Lung (tissue), 12 donors: ENCODE results near the gene FGFBP3. TPM values are rescaled to one million over a fixed set of nuclear protein-coding genes. Genes with fewer than 3 reads are reported as not detected.

Experiments used
- ATAC-seq: fragments of 200-7000 bp; cut with Tn5 transposase; one replicate; pipeline ENCODE4 v1.9.1; 2020; ENCODE audit warnings: moderate number of reproducible peaks; ENCODE audit not compliant: insufficient read depth, low FRiP score
- DNase-seq, 3 donors: peaks; one replicate each; pipeline ENCODE4 v3.0.0-alpha.2; 2013 to 2017
- H3K27ac ChIP-seq, 2 donors: one replicate each; pipeline ENCODE4 v1.5.1; 2013; ENCODE audit warnings: mild to moderate bottlenecking in 2 of 2, moderate library complexity in 2 of 2, control low read depth in 1 of 2, inconsistent platforms in 1 of 2, low read depth in 1 of 2, low read length in 1 of 2
- H3K27me3 ChIP-seq, 3 donors: one replicate each; pipeline ENCODE4 v1.5.1; 2013; ENCODE audit warnings: low read length in 2 of 3; ENCODE audit not compliant: control insufficient read depth in 3 of 3, insufficient read depth in 3 of 3
- H3K36me3 ChIP-seq, 4 donors: one replicate each; pipeline ENCODE4 v1.5.1; 2013; ENCODE audit warnings: low read length in 4 of 4, mild to moderate bottlenecking in 1 of 4, moderate library complexity in 1 of 4; ENCODE audit not compliant: control insufficient read depth in 4 of 4, insufficient read depth in 4 of 4
- H3K4me1 ChIP-seq, 5 donors: one replicate each; pipeline ENCODE4 v1.5.1; 2013; ENCODE audit warnings: low read length in 5 of 5, mild to moderate bottlenecking in 2 of 5, moderate library complexity in 1 of 5; ENCODE audit not compliant: control insufficient read depth in 5 of 5, insufficient read depth in 5 of 5
- H3K4me3 ChIP-seq: one replicate; pipeline ENCODE4 v1.5.1; 2013; ENCODE audit warnings: mild to moderate bottlenecking, control low read depth, moderate library complexity
- H3K9ac ChIP-seq, 2 donors: one replicate each; pipeline ENCODE4 v1.5.1; 2013; ENCODE audit warnings: low read length in 2 of 2, control low read depth in 1 of 2; ENCODE audit not compliant: insufficient read depth in 1 of 2
- H3K9me3 ChIP-seq, 4 donors: one replicate each; pipeline ENCODE4 v1.5.1; 2013; ENCODE audit warnings: low read length in 3 of 4, mild to moderate bottlenecking in 1 of 4, moderate library complexity in 1 of 4; ENCODE audit not compliant: control insufficient read depth in 4 of 4, insufficient read depth in 3 of 4
- WGBS, 2 donors: extraction: QIAGEN DNeasy Blood & Tissue Kit; methylation state at CpG; one replicate each; pipeline ENCODE4 v1.1.7; 2013; 5-methylcytosine and 5-hydroxymethylcytosine counted together
- polyA plus RNA-seq, 2 donors: library from polyadenylated mRNA; stranded (reverse); fragments of 200-250 nt; gene quantifications; one replicate each; pipeline ENCODE4 v1.2.1, GENCODE V29; 2013
- total RNA-seq, 2 donors: library from RNA; depleted of rRNA in 1 of 2; stranded (reverse); fragments of >200 nt in 1 of 2; gene quantifications; one replicate each; pipeline ENCODE4 v1.2.1, GENCODE V29; 2014 to 2021
- TF ChIP-seq, protein P1 (sequence below): IDR thresholded peaks from 2 replicates; pipeline ENCODE4 v1.5.1; 2012; ENCODE audit warnings: mild to moderate bottlenecking; ENCODE audit errors: control extremely low read depth, extremely low read depth
- donor health status: control.
- donor health status: control.
- donor health status: Bipolar disorder and iron deficiency.
- donor health status: healthy.
- donor health status: DM: yes; HTN: yes; CAD: no.

Gene FGFBP3
- total and polyA plus RNA-seq, 4 donors, result 0.81 to 2.3 (median 1.2) TPM

- Histone ChIP-seq H3K9me3 (no peaks in the 10 kb centered on the region), H3K27ac (no peak overlapping the region), H3K27me3 (no peaks in the 10 kb centered on the region), H3K4me1 (no peaks in the 10 kb centered on the region), H3K9ac (no peak overlapping the region), H3K36me3 (peaks cover 7 to 22% (median 18%) of the 10 kb centered on the region in 4 donors), H3K4me3 (no peak overlapping the region)
- WGBS, 2 donors, result 88 to 92% methylated on average over 4 of the region's 4 CpGs
- ATAC-seq (no peak), DNase-seq (no peak)
- TF ChIP-seq, protein P1, sequence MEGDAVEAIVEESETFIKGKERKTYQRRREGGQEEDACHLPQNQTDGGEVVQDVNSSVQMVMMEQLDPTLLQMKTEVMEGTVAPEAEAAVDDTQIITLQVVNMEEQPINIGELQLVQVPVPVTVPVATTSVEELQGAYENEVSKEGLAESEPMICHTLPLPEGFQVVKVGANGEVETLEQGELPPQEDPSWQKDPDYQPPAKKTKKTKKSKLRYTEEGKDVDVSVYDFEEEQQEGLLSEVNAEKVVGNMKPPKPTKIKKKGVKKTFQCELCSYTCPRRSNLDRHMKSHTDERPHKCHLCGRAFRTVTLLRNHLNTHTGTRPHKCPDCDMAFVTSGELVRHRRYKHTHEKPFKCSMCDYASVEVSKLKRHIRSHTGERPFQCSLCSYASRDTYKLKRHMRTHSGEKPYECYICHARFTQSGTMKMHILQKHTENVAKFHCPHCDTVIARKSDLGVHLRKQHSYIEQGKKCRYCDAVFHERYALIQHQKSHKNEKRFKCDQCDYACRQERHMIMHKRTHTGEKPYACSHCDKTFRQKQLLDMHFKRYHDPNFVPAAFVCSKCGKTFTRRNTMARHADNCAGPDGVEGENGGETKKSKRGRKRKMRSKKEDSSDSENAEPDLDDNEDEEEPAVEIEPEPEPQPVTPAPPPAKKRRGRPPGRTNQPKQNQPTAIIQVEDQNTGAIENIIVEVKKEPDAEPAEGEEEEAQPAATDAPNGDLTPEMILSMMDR, result no peak
Observed at GRCh38 chr10:91939653-91940052, 30.4 kb upstream of the FGFBP3 start.

DNA sequence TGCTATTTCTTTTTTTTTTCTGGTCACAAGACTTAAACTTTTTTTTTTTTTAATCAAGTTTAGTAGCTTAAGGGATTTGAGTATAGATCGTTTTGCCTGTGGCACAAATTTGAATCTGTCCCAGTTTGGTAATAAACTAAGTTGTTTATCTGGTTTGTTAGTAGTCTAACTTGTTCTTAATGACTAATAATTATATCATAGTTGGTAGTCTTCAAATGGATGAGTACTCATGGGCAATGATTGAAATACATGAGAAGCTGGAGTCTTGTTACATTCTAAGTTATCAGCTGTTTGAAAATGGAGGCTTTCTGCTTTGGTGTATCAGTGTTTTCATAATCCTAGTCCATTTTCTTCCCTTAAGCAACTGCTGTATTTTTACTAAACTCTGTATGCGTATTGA lies 26.6 kb upstream of the FGFBP3 start:
- Histone ChIP-seq H3K36me3 (peaks cover 5 to 21% (median 20%) of the 10 kb centered on the region in 4 donors), H3K9me3 (no peaks in the 10 kb centered on the region), H3K4me3 (no peak overlapping the region), H3K9ac (no peak overlapping the region), H3K27ac (no peak overlapping the region), H3K27me3 (no peaks in the 10 kb centered on the region), H3K4me1 (peaks cover 0 to under 1% (median 0%) of the 10 kb centered on the region in 5 donors)
- DNase-seq, result no peak
- TF ChIP-seq, protein P1, result no peak
- 93 to 94% methylated on average over 2 of the region's 2 CpGs for WGBS, 2 donors
- ATAC-seq, result no peak

DNA sequence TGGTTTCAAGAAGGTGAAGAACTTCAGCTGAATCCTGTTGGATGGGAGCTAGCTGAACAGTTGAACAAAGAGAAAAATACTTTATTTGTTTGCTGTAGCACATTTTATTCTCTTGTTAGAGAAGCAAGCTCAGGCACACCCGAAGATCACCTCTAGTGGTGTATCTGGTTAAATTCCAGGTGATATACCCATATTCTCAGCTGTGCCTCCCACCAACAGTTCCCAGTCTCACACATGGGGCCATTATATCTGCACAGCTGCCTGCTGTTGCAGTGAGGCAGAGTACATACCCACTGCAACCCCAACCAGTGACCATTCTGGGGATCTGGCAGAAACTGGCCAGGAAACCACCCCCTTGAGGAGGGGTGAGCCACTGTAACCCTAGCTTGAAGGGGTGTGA lies 23.5 kb upstream of the FGFBP3 start:
- no peak overlapping the region for H3K9ac ChIP-seq
- H3K4me3 ChIP-seq, result no peak overlapping the region
- H3K27ac ChIP-seq, result no peak overlapping the region
- TF ChIP-seq, protein P1, result no peak
- no peaks in the 10 kb centered on the region for H3K9me3 ChIP-seq
- no peaks in the 10 kb centered on the region for H3K27me3 ChIP-seq
- 81 to 93% methylated on average over 1 of the region's 1 CpG for WGBS, 2 donors
- peaks cover 0 to 4% (median 0%) of the 10 kb centered on the region in 5 donors for H3K4me1 ChIP-seq
- ATAC-seq (no peak), DNase-seq (no peak)
- H3K36me3 ChIP-seq, result peaks cover 5 to 21% (median 20%) of the 10 kb centered on the region in 4 donors
